ENCODE data around the gene ARHGAP24.

The ARHGAP24 gene

DNA sequence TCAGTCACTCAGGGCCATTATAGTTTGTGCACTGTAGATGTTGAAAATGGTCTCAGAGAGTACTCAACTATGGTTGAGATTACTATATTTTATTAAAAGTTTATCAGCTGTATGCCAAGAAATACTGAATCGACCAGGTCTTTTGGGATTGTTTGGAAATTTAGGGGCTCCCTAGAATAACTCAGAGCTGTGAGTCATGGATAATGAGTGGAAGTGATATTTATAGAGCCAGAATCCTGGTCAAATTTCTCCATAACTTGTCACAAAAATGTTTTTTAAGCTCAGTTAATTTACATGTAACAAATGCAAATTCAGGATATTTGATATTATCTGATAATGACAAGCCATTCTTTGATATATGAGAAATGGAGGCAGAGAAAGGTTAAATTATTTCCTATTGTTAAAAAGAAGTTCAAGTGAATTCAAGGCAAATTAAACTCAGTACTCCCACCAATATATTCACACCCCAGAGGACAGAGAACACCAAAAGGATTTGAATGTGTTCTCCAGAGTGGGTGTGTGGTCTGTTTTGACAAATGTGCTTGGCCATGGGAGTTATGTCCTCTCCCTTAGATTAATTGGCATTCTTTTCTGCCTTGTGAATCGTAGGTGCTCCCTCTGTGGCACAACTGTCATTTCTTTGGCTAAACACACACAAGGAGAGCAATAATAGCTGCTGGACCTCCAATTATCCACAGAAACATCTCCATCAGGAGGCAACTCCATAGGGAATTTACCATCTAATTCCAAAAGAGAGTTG is 37.7 kb downstream of the ARHGAP24 start:
- TF ChIP-seq, protein P1, sequence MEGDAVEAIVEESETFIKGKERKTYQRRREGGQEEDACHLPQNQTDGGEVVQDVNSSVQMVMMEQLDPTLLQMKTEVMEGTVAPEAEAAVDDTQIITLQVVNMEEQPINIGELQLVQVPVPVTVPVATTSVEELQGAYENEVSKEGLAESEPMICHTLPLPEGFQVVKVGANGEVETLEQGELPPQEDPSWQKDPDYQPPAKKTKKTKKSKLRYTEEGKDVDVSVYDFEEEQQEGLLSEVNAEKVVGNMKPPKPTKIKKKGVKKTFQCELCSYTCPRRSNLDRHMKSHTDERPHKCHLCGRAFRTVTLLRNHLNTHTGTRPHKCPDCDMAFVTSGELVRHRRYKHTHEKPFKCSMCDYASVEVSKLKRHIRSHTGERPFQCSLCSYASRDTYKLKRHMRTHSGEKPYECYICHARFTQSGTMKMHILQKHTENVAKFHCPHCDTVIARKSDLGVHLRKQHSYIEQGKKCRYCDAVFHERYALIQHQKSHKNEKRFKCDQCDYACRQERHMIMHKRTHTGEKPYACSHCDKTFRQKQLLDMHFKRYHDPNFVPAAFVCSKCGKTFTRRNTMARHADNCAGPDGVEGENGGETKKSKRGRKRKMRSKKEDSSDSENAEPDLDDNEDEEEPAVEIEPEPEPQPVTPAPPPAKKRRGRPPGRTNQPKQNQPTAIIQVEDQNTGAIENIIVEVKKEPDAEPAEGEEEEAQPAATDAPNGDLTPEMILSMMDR (IDR thresholded peaks at IDR 0.05) = no peak

DNA sequence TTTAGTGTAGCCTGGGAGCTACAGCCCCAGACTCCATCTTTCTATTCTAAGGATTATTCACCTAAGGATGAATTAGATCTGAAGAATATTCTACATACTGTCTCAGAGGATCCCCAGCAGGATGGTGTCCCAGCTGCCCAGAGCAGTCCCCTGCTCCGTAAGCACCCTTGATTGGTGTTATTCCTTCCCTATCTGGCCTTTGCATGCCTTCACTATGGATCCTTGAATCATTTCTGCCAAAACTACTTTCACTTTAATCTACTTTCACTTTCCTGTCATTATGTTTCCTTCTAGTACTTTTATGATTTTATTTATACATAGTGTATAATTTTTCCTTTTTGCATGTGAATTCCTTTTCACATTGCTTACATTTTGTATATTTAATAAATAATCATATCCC is 39.2 kb downstream of the ARHGAP24 start:
- TF ChIP-seq, protein P1 (IDR thresholded peaks at IDR 0.05) = no peak

DNA sequence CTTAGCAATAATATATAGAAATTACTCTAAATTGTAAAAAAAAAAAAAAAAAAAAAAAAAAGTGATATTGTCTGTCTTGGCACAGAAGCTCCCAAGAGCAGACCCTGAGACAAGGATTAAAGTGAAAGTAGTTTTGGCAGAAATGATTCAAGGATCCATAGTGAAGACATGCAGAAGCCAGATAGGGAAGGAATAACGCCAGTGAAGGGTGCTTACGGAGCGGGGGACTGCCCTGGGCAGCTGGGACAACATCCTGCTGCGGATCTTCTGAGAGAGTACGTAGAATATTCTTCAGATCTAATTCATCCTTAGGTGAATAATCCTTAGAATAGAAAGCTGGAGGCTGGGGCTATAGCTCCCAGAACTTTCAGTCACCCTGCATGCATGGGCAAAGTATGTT is 39.8 kb downstream of the ARHGAP24 start:
- TF ChIP-seq, protein P1 (IDR thresholded peaks at IDR 0.05) = no peak

DNA sequence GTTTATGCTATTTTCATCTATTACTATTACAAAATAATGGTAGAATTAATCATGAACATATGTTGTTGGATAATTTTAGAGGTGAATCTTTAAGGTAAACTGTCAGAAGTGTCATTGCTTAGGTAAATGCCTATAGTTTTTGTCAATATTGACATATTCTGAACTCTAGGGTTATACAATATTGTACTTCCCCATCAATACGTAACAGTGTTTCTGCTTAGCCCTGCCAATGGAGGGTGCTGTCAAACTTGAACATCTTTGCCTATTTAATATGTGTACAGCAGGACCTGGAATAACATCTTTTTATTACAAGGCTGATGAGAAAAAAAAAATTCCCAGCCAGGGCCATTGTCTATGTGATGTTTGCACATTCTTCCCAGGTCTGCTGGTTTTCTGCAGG is 40.8 kb downstream of the ARHGAP24 start:
- TF ChIP-seq, protein P1 (IDR thresholded peaks at IDR 0.05) = no peak

DNA sequence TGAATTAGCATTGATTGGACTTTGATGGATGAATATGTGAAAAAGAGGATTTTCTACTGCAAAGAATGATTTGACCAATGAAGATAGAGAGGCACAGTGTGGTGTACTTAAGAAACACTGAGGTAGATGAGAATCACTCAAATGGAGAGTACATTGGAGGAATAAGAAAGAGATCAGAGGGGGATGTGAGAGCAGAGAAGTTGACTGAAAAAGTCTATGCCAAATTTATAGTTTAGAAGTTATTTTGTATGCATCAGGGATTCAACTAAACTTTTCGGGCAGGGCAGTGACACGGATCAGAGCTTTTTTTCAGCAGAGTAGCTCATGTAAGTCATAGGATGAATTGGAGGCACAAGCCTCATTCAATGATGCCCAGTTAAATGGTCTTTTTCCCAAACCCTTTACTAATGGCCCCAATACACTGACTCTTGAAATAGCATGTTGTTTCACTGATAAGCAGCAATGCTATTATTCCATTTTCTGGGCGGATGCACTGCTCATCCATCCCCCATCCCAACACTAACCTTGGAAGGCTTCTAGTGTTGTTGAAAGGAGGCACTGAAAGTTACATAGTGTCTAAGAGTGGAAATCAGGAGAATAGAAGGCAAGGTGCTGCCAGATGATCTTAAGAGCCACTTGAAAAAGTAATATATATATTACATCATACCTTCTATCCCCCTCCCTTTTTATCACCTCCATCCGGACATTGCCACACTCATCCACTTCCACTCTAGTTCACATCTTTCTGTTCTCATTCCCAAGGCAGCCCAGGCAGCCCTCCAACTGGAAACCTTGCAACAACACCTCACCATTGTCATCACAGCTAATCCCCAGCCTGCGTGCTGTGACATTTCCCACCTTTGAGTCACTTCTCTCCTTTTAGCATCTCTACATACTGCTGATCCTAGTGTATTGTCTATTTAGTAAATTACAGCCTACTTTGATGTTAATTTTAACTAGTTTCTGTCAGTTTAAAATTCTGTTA is 46.1 kb downstream of the ARHGAP24 start:
- TF ChIP-seq, protein P1 (IDR thresholded peaks at IDR 0.05) = no peak

DNA sequence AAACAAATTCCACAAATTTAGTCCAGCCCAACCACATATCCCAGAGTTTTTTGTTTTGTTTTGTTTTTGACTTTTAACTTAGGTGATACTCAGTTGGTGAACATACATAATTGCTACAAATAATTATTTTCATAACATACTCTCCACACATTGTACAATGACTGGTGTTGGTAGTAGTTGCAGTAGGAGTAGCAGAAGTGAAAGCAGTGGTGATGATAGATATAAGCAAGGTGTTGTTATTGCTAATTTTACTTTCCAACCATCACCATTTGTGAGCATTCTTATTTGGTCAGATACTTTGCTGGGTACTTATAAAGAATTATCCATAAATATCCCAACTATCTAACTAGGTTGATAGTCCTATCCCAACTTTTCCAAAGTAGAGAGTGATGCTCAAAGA is 47.3 kb downstream of the ARHGAP24 start:
- TF ChIP-seq, protein P1 (IDR thresholded peaks at IDR 0.05) = no peak

DNA sequence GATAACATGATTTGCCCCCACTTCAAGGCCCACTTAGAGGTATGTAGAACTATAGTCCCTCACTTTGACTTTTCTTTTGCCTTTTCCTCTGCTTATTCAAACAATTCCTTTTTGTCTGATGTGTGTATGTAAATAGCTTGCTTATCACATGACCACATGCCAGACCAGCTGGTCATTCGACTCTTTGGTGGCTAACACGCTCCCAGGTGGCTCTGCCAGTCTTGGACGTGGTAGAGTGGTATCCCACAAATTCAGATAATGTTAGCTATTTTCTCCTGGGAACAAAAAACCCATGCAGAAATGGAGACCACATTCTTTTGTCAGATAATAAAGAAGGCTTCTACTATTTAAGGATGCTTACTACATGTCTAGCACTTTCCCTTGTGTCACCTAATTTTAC is 47.9 kb downstream of the ARHGAP24 start:
- TF ChIP-seq, protein P1 (IDR thresholded peaks at IDR 0.05) = no peak

Data from LNCAP (cell line).